Activated CD4-positive, alpha-beta T cell treated with anti-CD3 and anti-CD28 coated beads for 24 hours (primary cell): ENCODE results near the gene FOXD2.
A peak's percentile ranks its signal among the peaks of the same experiment; 100 is the strongest.

Experiments used
- DNase-seq, 2 donors: peaks; one replicate each; pipeline ENCODE4 v3.0.0-alpha.2; 2020; ENCODE audit warnings: low read depth in 2 of 2

Gene FOXD2

DNA sequence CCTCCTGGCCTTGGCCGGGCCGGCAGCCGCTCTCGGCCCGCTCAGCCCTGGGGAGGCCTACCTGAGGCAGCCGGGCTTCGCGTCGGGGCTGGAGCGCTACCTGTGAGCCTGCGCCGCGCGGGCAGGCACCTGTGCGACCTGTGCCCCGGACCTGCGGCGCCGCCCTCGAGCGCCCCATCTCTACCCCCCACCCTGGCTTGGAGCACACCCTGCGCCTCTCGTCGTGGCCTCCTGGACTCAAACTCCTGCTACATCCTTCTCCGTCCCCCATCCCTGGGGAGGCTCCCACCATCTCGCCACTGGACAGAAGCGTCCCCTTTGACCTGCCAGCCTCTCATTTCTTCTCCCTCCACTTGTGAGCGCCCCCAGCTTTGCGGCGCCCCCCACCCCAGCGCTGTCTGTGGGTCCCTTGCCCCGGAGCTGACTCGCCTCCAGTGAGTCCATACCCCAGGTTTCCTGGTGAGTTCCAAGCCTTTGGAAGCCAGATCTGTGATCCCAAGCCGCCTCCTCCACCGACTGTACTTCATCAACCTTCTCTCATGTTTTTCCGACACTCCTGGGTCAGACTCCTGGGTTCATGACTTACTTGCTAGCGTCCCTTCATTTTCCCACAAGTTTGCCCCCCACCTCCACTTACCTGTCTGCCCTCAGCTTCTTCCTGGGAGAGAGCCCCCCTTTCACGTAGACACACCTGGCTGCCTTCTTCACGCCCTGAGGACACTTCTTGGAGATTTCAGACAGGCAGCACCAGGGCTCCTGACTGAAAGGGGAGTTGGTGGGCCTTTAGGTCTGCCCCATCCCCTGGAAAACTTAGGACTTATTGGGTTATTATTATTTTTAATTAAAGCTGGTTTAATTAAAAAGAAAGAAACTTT is 20.4 kb upstream of the FOXD2 start:
- DNase-seq, result no peak

GRCh38 chr1:47418122-47418521 is 19.7 kb upstream of the FOXD2 start:
- DNase-seq, result no peak

DNA sequence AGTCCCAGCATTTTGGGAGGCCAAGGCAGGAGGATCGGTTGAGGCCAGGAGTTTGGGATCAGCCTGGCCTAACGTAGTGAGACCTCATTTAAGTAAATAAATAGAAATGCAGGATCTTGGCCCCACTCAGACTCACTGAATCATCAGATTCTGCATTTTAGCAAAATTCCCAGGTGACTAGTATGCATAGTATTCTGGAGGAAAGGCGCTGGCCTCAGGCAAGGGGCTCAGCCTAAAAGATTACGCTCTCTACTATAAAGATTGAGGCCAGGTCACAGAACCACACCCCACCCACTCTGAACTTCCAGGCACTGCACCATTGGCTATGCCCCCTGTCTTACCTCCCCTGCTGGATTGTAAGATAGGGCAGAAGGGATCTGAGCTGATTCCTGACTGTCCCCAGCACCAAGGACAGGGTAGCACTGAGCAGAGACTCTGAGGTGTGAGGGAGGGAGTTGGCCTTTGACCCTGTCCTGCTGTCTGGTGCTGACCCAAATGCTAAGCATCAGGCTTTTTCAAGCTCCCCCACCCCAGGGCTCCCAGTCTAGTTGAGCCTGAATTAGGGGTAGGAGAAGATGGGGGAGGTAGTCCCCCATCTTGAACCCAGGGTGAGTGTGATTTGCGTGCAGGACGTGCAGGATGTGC is 19.0 kb upstream of the FOXD2 start:
- no peak for DNase-seq

- DNase-seq, result no peak
These were observed 17.3 kb upstream of the FOXD2 start for GRCh38 chr1:47420547-47420946.

DNA sequence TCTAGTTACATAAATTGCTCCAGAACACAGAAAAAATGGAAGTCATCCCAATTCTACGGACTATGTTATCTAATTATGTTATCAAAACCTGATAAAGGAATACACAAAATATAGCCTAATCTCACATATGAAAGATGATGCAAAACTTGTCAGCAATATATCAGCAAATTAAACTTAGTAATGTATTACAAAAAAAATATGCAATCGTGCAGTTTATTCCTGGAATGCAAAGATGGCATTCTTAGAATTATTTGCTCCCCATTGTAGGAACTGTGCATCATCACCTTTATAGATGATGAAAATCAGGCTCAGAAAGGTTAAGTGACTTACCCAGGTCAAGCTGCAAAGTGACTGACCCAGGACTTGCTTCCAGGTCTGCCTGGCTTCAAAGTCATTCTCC is 14.0 kb upstream of the FOXD2 start:
- no peak for DNase-seq

DNA sequence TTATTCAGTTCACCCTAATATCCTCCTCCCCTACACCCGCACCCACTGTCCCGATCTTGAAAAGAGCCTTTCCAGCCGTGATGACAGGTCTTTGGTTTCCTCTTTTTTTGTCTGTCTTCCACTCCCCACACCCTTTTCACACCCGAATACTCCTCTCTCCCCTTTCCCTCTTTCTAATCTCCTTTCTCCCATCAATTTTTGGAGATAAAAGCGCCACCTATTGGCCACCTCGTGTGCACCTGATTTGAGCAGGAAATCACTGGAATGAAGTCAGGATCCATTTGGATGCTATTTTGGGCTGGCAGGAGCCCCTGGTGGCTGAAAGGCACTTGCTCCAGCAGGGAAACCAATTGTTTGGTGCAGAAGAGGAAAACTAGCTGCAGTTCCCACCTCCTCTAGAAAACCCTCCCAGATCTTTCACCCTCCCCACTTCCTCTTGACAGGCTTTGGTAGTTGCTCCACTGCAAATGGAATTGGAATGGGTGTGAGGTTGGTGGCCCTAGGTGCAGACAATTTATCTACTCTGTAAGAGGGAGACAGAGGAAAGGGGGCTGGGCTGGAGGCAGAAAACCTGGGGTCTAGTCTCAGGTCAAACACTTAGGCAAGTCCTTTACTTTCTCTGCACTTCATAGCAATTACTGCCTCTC is 13.4 kb upstream of the FOXD2 start:
- DNase-seq, result no peak

DNA sequence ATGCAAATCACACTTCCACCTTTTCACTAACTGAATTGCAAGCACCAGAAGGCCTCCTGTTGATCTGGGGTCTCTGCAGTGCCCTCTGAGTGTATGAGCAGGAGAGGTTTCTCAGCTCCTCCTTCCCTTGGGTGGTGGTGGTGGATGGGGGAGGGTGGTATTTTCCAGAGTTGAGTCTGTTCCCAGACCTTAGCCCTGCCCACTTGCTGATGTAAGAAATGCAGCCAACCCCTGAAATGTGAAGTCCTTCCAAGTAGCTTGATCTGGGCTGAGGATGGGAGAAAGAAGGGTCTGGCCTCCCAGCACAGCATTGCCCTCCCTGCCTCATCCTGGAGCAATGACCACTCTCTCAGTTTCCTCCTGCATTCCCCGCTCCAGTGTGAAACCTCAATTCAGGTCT is 6.3 kb upstream of the FOXD2 start:
- DNase-seq, result no peak

DNA sequence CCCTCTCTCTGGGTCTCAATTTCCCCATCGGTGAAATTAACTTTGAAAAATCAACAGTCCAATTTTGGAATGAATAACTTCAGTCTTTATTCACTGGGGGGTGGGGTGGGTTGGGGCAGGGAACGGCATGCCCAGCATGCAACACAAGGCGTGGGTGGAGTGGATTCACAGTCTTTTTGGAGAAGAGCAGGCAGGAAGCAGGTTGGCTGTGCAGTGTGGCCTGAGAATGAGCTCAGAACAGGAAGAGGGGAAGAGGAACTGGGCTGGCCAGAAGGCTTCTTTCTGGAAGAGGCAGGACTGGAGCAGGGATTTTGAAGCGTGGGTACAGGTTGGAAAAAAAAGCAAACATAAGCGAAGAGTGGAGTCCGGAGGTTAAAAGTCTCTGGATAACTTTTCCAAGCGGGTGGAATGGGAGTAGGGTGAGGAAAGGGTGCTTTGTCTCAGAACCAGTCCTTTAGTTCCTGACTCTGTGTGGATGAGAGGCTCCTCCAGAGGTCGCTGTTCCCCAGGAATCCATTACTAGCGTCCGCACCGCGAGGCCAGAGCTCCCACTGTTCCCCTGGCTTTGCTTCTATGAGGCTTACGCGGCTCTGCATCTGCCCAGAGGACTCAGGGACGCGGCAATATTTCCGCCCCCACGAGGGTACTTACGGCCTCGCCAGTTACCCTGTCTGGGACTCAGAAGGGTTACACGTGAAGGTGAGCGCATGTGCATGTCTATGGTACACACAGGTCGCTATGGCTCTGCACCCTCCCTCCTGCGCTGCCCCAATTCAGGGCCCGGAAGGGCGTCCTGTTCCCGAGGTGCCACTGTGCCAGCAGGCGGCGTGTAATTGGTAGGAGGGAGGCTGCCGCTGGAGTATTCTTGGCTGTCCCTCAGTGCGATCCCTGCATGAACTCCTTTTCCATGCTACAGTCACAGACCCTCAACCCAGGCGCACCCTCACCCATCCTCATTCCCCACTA is 5.5 kb upstream of the FOXD2 start:
- peak in 1 of 2 donors; percentile 63 for DNase-seq

- no peak for DNase-seq
These were observed 4.8 kb upstream of the FOXD2 start for GRCh38 chr1:47433037-47433421.

- DNase-seq, result no peak
These were observed 4.3 kb upstream of the FOXD2 start for GRCh38 chr1:47433477-47434050.

GRCh38 chr1:47434051-47434842 is 3.6 kb upstream of the FOXD2 start:
- no peak for DNase-seq

DNA sequence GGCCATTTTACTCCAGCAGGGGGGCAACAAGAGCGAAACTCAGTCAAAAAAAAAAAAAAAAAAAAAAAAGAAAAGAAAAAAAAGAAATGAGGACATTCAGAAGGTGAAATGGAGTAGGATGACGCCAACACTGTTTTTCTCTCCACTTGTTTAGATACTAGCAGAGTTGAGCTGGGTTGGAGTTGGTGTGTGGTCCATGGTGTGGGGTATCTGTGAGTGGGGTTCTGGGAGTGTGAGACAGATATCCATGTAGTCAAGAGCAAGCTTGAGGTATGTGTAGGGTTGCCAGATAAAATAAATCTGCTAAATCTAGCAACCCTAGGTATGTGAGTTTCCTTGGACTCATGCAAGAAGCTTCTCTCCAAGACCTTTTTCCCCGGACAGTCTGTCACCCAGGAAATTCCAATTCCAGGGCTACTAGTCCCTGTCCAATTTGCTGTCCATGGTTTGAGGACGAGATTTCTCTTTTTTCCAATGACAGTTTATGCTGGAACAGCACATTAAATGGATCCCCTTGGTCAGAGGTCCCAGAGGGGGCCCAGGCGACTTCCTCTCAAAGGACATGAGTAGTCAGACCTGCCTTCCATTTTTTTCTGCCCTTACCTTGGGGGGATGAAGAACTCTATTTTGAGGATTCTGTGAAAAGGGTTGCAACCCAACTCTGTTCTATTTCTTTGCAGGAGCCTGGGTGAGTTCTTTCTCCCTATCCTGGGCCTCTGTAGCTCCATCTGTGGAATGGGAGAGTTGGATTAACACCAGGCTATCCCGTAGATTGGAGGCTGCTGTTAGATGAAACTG is 2.1 kb upstream of the FOXD2 start:
- DNase-seq, result no peak

GRCh38 chr1:47436304-47436978 is 1.4 kb upstream of the FOXD2 start:
- peak; percentile 55 to 75 for DNase-seq

DNA sequence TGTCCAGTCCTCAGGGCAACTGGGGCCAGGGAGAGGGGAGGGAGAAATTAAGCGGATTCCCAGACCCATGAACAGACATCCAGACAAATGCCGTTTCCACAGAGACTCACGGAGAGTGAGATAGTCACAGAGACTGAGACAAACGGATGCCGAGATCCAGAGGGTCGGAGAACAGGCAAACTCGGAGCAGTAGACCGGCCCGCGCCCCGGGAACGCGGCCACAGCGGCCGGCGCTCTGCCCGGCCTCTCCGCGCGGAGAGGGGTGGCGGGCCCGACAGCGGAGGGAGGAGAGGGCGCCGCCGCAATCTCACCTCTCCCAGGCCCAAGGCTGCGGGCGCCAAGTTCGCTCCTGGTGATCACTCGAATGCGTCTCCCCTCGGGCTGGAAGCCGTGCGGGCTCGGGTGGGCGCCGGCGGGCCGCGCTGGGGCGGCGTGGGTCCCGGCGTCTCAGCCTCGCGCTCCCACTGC is 831 bp upstream of the FOXD2 start:
- DNase-seq, result no peak

GRCh38 chr1:47438165-47439016 is 547 bp downstream of the FOXD2 start:
- no peak for DNase-seq

GRCh38 chr1:47439017-47439818 is 1.4 kb downstream of the FOXD2 start:
- no peak for DNase-seq
